PFSK-1 (cell line): ENCODE results near the gene FKBP1B. TPM values are rescaled to one million over a fixed set of nuclear protein-coding genes. Genes with fewer than 3 reads are reported as not detected.

Source experiments
- FOXP2 ChIP-seq: optimal IDR thresholded peaks from 2 replicates; pipeline ENCODE3; 2011; ENCODE audit warnings: borderline replicate concordance, control low read depth, inconsistent platforms; ENCODE audit not compliant: insufficient read depth; ENCODE audit errors: extremely low read length, extremely low read depth
- POLR2AphosphoS5 ChIP-seq: IDR thresholded peaks from 2 replicates; pipeline ENCODE4 v1.6.1; 2012; ENCODE audit warnings: low read depth, mild to moderate bottlenecking, control low read depth, low read length, moderate library complexity
- REST ChIP-seq, 2 experiments: IDR thresholded peaks; 2 replicates each; pipeline versions ENCODE4 v1.6.1 to v1.8.0; 2011 to 2012; ENCODE audit warnings: low read depth in 2 of 2, low read length in 2 of 2, control low read depth in 1 of 2, inconsistent platforms in 1 of 2, mild to moderate bottlenecking in 1 of 2, moderate library complexity in 1 of 2; ENCODE audit not compliant: insufficient read depth in 1 of 2
- SIN3A ChIP-seq: IDR thresholded peaks from 2 replicates; pipeline ENCODE4 v1.6.1; 2012; ENCODE audit warnings: mild to moderate bottlenecking, low read length, moderate library complexity, borderline replicate concordance; ENCODE audit not compliant: insufficient read depth
- TAF1 ChIP-seq: IDR thresholded peaks from 2 replicates; pipeline ENCODE4 v1.6.1; 2012; ENCODE audit warnings: low read length, control low read depth, borderline replicate concordance; ENCODE audit not compliant: insufficient read depth
- polyA plus RNA-seq: library from polyadenylated mRNA; unstranded; fragments of >200 nt; gene quantifications from one replicate; pipeline ENCODE4 v1.2.1, GENCODE V29; 2012; ENCODE audit warnings: low read depth, missing spikeins; ENCODE audit not compliant: insufficient read length

Gene FKBP1B
- 11.7 TPM for polyA plus RNA-seq

- TF ChIP-seq TAF1: no peak
- TF ChIP-seq POLR2AphosphoS5: peak; percentile 88
Observed at GRCh38 chr2:24049485-24050021, at the start of gene FKBP1B. FKBP1B (plus strand) TSS chr2:24049741; CDS start chr2:24049850, 109 bp downstream.

GRCh38 chr2:24007693-24008092 lies 41.8 kb upstream of the FKBP1B start:
- TF ChIP-seq TAF1: no peak
- TF ChIP-seq REST (IDR thresholded peaks at IDR 0.05; ENCODE audit: insufficient read depth in 1 of 2, low read depth in 2 of 2, low read length in 2 of 2): no peak

GRCh38 chr2:24008672-24009366 lies 40.7 kb upstream of the FKBP1B start:
- no peak for TF ChIP-seq TAF1
- no peak for TF ChIP-seq POLR2AphosphoS5
- TF ChIP-seq REST (IDR thresholded peaks at IDR 0.05; ENCODE audit: insufficient read depth in 1 of 2, low read depth in 2 of 2, low read length in 2 of 2): no peak
- no peak for TF ChIP-seq FOXP2
- no peak for TF ChIP-seq SIN3A

- TF ChIP-seq SIN3A: no peak
- TF ChIP-seq FOXP2: no peak
- no peak for TF ChIP-seq TAF1
- TF ChIP-seq POLR2AphosphoS5: no peak
- TF ChIP-seq REST (IDR thresholded peaks at IDR 0.05; ENCODE audit: insufficient read depth in 1 of 2, low read depth in 2 of 2, low read length in 2 of 2): no peak
Observed at GRCh38 chr2:24009367-24009679, 40.2 kb upstream of the FKBP1B start.

- TF ChIP-seq SIN3A (no peak), FOXP2 (no peak), TAF1 (no peak), REST (IDR thresholded peaks at IDR 0.05; ENCODE audit: insufficient read depth in 1 of 2, low read depth in 2 of 2, low read length in 2 of 2) (no peak), POLR2AphosphoS5 (no peak)
Observed at GRCh38 chr2:24009680-24010476, 39.7 kb upstream of the FKBP1B start, which contains the start of gene MFSD2B. MFSD2B (plus strand) TSS chr2:24010085; CDS start chr2:24010097, 12 bp downstream.
